ENCODE data around the gene GNB4.
A peak's percentile ranks its signal among the peaks of the same experiment; 100 is the strongest.

The GNB4 gene

GRCh38 chr3:179451265-179452175 lies at the start of gene GNB4:
Gene GNB4, minus strand, starts transcription at chr3:179451470. Its CDS starts 25,270 bp downstream, at chr3:179426200.
- DNase-seq = peak; percentile 29

DNA sequence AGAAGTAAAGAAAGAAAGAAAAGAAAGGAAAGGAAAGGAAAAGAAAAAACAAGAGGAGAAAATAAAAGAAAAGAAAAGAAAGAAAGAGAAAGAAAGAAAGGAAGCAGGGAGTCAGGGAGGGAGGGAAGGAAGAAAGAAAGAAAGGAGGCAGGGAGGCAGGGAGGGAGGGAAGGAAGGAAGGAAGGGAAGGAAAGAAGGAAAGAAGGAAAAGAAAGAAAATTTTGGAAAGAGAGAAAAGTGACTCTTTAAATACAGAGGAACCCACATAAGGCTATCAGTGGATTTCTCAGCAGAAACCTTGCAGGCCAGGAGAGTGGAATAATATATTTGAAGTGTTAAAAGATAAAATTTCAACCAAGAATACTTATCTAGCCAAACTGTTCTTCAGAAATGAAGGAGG lies 44.2 kb upstream of the GNB4 start:
- DNase-seq = no peak

GRCh38 chr3:179493260-179493659 lies 42.0 kb upstream of the GNB4 start:
- no peak for DNase-seq

- DNase-seq = no peak
These were observed 36.9 kb upstream of the GNB4 start for GRCh38 chr3:179488213-179488612.

DNA sequence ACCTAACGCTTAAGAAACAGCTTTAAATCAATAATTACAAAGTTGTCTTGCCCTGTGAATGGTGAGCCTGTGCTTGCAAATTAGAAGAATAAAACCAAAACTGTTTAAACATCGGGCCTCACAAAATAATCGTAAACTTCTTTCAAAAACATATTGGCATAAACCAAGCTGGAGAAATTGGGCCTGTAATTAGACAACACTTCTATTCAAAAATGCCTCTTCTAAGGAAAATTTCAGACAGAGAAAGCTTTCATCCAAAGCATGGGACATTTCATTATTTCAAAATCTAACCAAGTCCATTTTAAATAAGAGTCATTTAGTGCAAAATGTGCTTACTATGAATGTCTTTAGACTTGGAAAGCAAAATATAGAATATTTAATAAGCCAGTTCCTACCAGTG lies 35.5 kb upstream of the GNB4 start:
- DNase-seq = no peak

DNA sequence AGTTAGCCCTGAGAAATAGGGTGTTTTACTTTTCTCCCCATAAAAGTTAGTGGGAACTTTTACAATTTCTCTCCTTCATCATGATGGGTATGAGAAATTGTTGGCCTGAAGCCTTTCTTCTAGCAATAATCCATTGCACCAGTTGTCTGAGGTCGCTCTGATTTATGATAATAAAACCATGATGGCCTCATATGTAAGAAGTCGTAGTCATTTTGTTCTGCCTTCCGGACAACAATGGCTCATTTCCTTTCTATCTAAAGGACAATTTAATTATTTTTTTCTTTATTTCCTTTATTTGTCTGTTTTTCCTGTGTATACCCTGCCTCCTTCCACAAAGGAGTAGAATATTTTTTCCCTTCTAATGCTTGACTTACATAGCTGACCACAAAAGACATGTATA lies 31.6 kb upstream of the GNB4 start:
- DNase-seq = no peak

DNA sequence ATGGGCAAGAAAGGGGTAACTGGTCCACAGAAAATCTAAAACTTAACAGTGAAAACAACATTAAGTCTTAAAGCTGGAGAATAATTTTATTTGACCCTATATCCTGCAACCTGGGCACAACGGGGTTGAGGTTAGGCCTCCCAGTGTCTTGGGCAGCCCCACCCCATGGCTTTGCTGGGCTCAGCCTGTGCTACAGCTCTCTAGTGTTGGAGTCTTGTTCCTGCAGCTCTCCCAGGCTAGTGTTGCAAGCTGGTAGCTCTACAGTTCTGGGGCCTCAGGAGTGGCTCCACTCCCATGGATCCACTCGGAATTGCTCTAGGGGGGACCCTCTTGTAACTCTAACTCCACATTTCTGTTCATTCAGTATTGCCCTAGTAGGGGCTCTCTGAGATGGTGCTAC lies 24.9 kb upstream of the GNB4 start:
- no peak for DNase-seq

GRCh38 chr3:179474480-179474879 lies 23.2 kb upstream of the GNB4 start:
- no peak for DNase-seq

DNA sequence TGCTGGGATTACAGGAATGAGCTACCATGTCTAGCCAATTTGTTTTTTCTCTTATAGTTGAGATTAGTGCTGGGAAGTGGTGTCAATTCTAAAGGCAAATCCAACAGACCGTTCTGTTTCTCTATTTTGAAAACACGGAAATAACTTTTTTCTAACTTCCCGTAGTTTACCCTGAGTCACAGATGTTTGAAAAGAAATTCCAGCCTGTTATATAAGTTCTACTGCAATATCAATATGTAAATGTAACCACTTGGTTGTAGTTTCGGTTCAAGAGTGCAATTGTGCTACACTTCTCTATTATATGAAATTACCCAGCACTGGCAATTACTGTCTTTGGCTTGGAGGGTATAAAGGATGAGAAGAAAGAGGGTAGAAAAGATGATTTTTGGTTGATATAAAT lies 22.3 kb upstream of the GNB4 start:
- DNase-seq = no peak

DNA sequence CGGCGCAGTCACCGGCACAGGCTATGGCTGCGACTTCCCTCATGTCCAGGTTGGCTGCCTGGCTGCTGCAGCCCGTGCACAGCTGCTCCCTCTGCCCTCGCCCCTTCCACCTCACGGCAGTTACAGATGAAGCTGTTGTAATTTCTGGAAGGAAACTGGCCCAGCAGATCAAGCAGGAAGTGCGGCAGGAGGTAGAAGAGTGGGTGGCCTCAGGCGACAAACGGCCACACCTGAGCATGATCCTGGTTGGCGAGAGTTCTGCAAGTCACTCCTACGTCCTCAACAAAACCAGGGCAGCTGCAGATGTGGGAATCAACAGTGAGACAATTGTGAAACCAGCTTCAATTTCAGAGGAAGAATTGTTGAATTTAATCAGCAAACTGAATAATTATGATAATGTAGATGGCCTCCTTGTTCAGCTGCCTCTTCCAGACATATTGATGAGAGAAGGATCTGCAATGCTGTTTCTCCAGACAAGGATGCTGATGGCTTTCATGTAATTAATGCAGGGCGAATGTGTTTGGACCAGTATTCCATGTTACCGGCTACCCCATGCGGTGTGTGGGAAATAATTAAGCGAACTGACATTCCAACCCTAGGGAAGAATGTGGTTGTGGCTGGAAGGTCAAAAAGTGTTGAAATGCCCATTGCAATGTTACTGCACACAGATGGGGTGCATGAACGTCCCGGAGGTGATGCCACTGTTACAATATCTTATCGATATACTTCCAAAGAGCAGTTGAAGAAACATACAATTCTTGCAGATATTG lies 13.2 kb upstream of the GNB4 start:
- DNase-seq = no peak

GRCh38 chr3:179463319-179463718 lies 12.0 kb upstream of the GNB4 start:
- DNase-seq = no peak

GRCh38 chr3:179460260-179460659 lies 9.0 kb upstream of the GNB4 start:
- no peak for DNase-seq

DNA sequence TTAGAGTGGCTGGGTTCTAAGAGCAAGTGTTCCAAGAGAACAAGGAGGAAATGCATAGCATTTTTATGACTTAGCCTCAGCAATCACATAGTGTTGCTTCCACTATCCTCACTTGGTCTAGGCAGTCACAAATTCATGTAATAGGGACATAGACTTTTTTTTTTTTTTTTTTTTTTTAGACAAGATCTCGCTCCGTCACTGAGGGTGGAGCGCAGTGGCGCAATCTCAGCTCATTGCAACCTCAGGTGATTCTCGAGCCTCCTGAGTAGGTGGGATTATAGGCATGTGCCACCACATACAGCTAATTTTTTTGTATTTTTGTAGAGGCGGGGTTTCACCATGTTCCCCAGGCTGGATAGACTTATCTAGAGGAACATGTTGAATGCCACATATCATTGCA lies 4.7 kb upstream of the GNB4 start:
- no peak for DNase-seq

- DNase-seq = no peak
These were observed 3.6 kb upstream of the GNB4 start for GRCh38 chr3:179454887-179455286.

DNA sequence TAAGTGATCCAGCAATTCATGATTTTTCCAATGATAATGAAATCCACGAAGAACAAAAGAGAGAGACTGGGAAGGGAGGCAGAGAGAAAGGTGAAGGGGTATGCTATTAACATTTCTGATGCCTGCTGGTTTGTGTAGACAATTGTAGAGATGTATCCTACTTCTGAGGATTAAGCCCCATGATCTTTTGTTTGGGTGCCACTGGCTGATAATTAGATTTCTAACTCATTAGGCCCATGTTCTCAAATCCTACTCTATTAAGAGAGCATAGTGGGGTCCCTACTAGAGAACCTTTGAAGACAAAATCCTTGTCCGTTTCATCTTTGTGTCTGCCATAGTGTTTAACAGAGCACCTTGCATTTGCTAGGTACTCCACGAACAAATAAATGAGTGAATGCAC lies 2.7 kb upstream of the GNB4 start:
- no peak for DNase-seq

- DNase-seq = no peak
These were observed 1.6 kb upstream of the GNB4 start for GRCh38 chr3:179452872-179453271.

GRCh38 chr3:179452176-179452564 lies 900 bp upstream of the GNB4 start:
- no peak for DNase-seq

GRCh38 chr3:179450901-179451264 lies 387 bp downstream of the GNB4 start:
- DNase-seq = peak; percentile 3

- no peak for DNase-seq
These were observed 989 bp downstream of the GNB4 start for GRCh38 chr3:179450261-179450701.

GRCh38 chr3:179449636-179450035 lies 1.6 kb downstream of the GNB4 start:
- DNase-seq = no peak

GRCh38 chr3:179447251-179447650 lies 4.0 kb downstream of the GNB4 start:
- DNase-seq = no peak

GRCh38 chr3:179446501-179446900 lies 4.8 kb downstream of the GNB4 start:
- DNase-seq = no peak

- DNase-seq = no peak
These were observed 12.4 kb downstream of the GNB4 start for GRCh38 chr3:179438841-179439240.

DNA sequence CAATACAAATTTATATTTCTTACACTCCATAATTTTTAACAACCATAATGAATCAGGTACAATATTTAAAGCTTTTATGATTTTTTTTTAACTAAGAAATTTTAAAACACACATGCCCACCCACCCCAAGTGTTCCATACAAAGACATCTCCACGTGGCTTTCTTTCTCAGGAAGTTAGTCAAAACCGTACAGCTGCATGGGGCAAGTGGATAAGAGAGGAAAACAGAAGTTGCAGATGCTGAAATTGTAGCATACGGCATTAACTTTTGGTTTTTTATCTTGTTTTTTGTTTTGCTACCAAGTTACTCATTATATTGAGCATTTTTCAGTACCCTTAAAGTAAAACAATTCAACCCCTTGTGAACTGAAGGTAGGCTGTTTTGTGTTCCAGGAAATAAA lies 14.8 kb downstream of the GNB4 start:
- DNase-seq = no peak

Measured in NCI-H1092 treated with DMSO at 0.1 percent for 48 hours (cell line).